DOHH2 (cell line): Measurements from ENCODE around the gene CHRND.

Source experiments
- EZH2phosphoT487 ChIP-seq: fragments of 200-600 bp; sonication (generic); IDR thresholded peaks from 2 replicates; pipeline ENCODE4 v1.6.1; 2017; ENCODE audit warnings: borderline replicate concordance, mild to moderate bottlenecking, antibody characterized with exemption, low read length, moderate library complexity, mixed read lengths
- TF ChIP-seq, protein P1 (sequence below): fragments of 200-600 bp; sonication (generic); IDR thresholded peaks from one replicate; pipeline ENCODE4 v1.5.1; 2014; ENCODE audit warnings: antibody characterized with exemption, mild to moderate bottlenecking, low read depth, low read length; ENCODE audit not compliant: poor library complexity, severe bottlenecking

DNA sequence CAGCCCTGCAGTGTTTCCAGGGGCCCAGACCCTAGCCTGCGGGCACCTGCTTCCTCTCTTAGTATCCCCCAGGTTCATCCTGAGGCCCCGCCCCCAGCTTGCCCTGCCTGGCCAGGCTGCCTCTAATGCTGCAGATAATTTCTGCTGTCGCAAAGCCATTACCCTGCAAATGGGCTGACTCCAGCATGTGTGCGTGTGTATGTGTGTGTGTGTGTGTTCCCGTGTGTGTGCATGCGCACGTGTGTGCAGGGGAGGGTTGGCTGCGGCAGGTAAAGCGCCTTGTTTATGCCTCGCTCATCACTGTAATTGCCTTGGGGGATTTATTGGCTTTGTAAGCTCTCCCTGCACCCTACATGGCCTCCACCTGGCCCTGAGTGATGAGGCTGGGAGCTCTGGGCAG is 13.4 kb upstream of the CHRND start:
- TF ChIP-seq, protein P1, sequence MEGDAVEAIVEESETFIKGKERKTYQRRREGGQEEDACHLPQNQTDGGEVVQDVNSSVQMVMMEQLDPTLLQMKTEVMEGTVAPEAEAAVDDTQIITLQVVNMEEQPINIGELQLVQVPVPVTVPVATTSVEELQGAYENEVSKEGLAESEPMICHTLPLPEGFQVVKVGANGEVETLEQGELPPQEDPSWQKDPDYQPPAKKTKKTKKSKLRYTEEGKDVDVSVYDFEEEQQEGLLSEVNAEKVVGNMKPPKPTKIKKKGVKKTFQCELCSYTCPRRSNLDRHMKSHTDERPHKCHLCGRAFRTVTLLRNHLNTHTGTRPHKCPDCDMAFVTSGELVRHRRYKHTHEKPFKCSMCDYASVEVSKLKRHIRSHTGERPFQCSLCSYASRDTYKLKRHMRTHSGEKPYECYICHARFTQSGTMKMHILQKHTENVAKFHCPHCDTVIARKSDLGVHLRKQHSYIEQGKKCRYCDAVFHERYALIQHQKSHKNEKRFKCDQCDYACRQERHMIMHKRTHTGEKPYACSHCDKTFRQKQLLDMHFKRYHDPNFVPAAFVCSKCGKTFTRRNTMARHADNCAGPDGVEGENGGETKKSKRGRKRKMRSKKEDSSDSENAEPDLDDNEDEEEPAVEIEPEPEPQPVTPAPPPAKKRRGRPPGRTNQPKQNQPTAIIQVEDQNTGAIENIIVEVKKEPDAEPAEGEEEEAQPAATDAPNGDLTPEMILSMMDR: no peak
- TF ChIP-seq EZH2phosphoT487: no peak
